Left lobe of liver (tissue), 2 donors: Measurements from ENCODE around the gene PSMC5. TPM values are rescaled to one million over a fixed set of nuclear protein-coding genes. Genes with fewer than 3 reads are reported as not detected.
"Not testable (repeated sequence)": the region's sequence is repeated elsewhere in the genome, so short reads cannot be mapped to it uniquely, and the experiment has no call there.

Source experiments
- ATAC-seq: fragments of 200-7000 bp; cut with Tn5 transposase; one replicate; pipeline ENCODE4 v1.9.1; 2020; ENCODE audit warnings: mild to moderate bottlenecking, moderate library complexity
- DNase-seq: peaks from one replicate; pipeline ENCODE4 v3.0.0-alpha.2; 2020; ENCODE audit warnings: low spot score
- total RNA-seq: library from RNA; stranded (reverse); gene quantifications from one replicate; pipeline ENCODE4 v1.2.1, GENCODE V29; 2021
- donor health status: DM: no; HTN: no; CAD: no; lungs with moderate emphysema.
- donor health status: DM: no; HTN: yes; CAD: no.

PSMC5 gene
- total RNA-seq, result 67.0 TPM

DNA sequence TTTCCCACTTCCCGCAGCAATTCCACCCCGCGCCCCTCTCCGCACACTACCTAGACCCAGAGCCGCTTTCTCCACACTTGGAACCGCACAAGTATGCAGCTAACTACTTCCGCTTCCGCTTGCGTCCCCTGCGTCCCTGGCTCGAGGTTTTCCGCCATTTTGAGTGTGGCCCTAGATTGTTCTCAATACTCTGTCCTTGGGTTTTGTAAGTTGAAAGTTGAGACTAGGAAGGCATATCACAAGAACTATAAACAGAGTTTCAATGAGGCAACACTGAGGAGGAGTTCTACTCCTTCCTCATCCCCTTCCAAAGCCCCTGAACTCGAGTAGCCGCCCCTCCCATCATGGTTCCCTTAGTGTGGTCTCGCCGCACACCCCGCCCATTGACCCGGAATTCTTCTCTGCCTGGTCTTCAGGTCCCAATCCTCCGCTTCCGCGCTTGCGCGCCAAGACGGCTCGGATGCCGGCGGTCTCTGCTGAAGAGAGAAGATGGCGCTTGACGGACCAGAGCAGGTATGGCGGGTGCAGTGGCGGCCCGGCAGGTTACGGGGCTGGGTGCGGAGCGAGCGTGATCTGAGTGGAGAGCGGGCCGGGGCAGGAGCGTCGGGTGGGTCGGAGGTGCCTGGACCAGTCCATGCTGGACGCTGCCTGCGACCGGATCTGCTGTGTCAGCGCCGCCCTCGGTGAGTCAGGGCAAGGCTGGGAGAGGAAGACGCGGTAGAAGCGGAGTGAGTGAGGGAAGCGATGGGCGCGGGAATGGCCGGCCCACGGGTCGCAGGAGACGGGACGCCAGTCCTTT is at the start of gene PSMC5, which contains the start of gene FTSJ3:
Gene PSMC5 (plus strand): TSS at position 430 of the 799 bp plus-strand sequence. CDS start 60 bp downstream, at position 490.
Gene FTSJ3 (minus strand): TSS at position 662 of the 799 bp plus-strand sequence. CDS start 761 bp downstream, outside the sequence.
- peak; percentile 92 for ATAC-seq
- peak; percentile 96 for DNase-seq

- peak; percentile 11 for ATAC-seq
- no peak for DNase-seq
Measured at GRCh38 chr17:63780507-63780906, 46.7 kb upstream of the PSMC5 start.

DNA sequence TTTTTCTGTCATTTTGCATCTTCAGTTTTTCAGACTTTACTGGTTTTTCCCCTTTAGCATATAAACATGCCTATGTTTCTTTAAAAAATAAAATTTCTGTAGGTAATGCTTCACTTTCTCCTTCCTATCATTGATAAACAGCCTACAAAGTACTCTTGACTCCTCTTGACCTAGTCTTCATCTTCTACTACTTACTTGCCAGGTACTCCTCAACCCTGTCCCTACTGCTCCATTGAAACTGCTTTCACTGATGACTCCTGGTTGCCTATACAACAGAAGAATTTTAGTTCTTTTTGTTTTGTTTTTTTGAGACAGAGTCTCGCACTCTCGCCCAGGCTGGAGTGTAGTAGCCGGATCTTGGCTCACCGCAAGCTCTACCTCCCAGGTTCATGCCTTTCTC is 46.3 kb upstream of the PSMC5 start:
- no peak for ATAC-seq

GRCh38 chr17:63783522-63783921 is 43.7 kb upstream of the PSMC5 start:
- DNase-seq, result no peak

More for the DNA sequence above, 46.3 kb upstream of the PSMC5 start:
- no peak for DNase-seq

DNA sequence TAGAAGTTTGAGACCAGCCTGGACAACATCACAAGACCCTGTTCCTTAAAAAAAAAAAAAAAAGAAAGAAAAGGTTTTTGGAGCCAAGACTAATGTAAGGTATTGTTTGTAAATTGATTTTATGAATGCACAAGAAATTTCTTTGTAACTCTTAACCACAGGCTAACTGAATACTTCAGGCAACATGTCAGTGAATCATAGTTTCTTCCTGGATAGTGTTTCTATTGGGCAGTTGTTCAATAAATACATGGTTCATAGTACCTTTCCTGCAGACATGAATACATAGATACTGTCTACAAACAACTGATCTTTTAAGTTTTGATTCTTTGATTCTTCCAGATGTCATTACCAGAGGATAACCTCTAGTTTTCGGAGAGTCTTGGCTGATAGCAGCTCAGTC is 41.7 kb upstream of the PSMC5 start:
- DNase-seq, result no peak
- no peak for ATAC-seq

More at GRCh38 chr17:63783522-63783921, 43.7 kb upstream of the PSMC5 start:
- ATAC-seq, result no peak

- ATAC-seq, result no peak
- DNase-seq, result no peak
Measured at GRCh38 chr17:63786117-63786516, 41.1 kb upstream of the PSMC5 start.

GRCh38 chr17:63786971-63787711 is 40.1 kb upstream of the PSMC5 start:
- no peak for DNase-seq

DNA sequence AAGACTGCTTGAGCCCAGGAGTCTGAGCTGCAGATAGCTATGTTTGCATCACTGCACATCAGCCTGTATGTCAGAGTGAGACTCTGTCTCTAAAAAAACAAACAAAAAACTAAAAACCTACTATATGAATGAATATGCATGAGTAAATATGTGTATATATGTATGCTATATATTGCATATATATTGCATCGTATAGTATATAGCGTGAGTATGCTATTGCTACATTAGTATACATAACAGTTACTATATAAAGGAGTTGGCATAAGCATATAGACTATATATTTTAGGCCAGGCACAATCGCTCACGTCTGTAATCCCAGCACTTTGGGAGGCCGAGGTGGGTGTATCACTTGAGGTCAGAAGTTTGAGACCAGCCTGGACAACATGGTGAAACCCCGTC is 37.2 kb upstream of the PSMC5 start:
- DNase-seq, result no peak
- no peak for ATAC-seq

More at GRCh38 chr17:63786971-63787711, 40.1 kb upstream of the PSMC5 start:
- no peak for ATAC-seq

GRCh38 chr17:63792055-63792729 is 35.0 kb upstream of the PSMC5 start:
- no peak for ATAC-seq

DNA sequence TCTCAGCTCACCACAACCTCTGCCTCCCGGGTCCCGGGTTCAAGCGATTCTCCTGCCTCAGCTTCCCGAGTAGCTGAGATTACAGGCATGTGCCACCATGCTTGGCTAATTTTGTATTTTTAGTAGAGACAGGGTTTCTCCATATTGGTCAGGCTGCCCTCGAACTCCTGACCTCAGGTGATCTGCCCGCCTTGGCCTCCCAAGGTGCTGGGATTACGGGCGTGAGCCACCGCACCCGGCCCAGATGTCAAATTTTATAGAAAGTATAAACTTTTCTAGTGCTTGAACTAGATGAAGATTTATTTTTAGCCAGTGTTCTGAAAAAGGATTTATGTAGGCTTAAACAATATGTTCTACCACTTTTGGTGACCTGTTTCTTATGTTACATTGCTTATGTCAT is 30.9 kb upstream of the PSMC5 start:
- DNase-seq, ATAC-seq: not testable (repeated sequence)

More at GRCh38 chr17:63792055-63792729, 35.0 kb upstream of the PSMC5 start:
- no peak for DNase-seq

DNA sequence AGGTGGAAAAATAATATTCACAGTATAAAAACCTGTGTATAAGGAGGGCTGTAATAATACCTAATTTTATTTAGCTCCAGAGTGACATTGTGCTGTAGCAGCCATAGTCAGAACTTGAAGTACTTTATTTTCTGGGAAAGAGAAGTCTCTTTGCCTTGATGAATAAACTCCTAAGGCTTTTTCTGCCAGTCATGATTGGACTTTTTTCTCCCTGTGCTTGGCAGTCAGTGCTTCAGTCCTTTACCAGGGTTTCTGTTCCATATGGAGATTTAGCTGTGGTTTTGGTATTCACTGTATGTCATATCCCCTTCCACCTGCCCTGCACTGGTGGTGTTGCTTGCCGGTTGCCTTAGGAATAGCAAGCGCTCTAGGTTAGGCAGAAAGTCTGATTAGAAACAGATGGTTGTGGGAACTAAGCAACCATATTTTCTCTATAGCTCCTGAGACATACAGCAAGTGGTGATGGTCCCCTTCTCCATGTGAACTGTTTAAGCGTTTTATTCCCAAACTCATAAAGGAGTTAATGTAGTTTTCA is 28.6 kb upstream of the PSMC5 start:
- DNase-seq (no peak), ATAC-seq (no peak)

DNA sequence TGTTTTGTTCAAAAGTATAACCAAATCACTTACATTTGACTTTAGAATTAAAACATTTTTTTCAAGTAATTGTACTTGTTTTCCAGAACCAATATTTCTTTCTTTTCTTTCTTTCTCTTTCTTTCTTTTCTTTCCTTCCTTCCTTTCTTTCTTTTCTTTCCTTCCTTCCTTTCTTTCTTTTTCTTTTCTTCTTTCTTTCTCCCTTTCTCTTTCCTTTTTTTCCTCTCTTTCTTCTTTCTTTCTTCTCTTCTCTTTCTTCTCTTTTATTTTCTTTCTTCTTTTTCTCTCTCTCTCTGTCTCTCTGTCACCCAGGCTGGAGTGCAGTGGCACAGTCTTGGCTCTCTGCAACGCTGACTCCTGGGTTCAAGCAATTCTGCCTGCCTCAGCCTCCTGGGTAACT is 26.4 kb upstream of the PSMC5 start:
- DNase-seq, result no peak
- ATAC-seq, result no peak

DNA sequence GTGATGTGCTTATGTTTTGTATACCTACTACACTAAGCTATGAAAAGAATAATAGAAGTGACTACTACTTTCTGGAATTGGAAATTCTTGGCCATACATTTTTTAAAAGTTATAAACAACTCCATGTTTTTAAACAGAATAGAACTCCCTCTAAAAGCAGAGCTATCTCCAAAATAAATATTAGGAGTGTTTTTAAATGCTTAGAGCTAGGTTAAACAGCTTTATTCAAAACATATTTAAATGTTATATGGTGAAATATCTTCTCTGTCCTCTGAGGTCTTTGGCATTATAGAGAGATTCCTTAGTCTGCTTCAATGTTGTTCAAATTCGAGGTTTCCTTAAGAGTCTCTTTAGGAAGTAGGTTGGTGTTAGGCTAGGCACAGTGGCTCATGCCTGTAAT is 22.9 kb upstream of the PSMC5 start:
- no peak for ATAC-seq
- DNase-seq, result no peak

DNA sequence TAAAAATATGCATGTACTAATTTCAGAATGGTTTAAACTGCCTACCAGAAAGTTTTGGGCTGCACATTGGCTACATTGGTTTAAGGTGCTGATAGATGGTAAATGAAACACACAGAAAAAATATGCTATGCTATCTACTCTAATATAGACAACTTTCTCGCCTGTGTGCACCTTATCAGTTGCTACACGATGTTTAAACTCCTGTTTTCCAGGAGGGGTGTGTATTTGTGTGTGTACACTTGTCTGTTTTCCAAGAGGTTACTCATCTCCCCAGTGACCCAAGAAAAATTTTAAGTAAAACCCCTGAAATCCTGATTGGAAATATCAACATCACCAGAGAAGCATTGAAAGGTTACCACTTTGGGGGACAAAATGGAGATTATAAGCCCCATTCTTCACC is 21.6 kb upstream of the PSMC5 start:
- no peak for DNase-seq
- ATAC-seq, result no peak

DNA sequence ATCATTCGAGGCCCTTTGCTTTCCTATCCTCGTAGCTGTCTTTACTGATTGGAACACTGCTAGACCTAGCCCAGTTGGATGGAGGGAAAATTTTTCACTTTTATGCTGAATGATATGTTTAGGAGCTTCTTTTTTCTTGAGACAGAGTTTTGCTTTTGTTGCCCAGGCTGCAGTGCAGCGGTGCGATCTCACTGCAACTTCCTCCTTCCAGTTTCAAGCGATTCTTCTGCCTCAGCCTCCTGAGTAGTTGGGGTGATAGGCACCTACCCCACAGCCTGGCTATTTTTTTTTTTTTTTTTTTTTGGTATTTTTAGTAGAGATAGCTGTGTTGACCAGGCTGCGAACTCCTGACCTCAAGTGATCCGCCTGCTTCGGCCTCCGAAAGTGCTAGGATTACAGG is 17.3 kb upstream of the PSMC5 start:
- ATAC-seq (no peak), DNase-seq (no peak)

DNA sequence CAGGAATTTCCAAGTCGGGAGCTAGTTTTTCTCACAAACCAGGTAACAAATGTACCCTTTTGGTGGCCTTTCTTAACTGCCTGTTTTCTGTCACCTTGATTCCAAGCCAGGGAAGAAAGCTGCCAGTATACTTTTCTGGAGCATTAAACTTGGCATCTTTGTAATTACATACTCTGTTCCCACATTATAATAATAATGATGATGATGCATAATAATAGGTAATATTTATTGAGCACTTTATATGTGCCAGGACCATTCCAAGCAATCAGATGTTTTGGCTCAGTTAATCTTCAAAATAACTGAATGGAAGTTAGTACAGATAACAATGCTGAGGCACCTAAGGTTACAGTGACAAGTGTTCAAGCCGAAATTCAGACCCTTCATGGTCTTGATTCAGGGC is 11.1 kb upstream of the PSMC5 start:
- ATAC-seq, result no peak
- DNase-seq, result no peak

DNA sequence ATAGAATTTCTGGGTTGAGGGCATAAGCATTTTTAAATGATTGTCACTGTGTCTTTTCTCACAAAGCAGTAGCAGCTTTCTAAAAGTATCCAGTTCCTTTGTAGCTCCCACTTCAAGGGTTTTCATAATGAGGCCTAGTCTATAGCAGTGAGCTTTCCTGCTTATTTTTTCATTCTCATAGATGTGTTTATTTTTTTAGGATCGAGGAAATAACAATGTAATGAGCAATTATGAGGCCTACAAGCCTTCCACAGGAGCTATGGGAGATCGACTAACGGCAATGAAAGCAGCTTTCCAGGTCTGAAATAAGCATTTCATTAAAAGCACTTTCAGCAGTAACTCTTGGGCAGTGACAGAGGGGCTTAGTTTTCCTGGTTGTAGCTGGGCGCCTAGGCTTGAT is 10.6 kb upstream of the PSMC5 start:
- no peak for DNase-seq
- no peak for ATAC-seq

DNA sequence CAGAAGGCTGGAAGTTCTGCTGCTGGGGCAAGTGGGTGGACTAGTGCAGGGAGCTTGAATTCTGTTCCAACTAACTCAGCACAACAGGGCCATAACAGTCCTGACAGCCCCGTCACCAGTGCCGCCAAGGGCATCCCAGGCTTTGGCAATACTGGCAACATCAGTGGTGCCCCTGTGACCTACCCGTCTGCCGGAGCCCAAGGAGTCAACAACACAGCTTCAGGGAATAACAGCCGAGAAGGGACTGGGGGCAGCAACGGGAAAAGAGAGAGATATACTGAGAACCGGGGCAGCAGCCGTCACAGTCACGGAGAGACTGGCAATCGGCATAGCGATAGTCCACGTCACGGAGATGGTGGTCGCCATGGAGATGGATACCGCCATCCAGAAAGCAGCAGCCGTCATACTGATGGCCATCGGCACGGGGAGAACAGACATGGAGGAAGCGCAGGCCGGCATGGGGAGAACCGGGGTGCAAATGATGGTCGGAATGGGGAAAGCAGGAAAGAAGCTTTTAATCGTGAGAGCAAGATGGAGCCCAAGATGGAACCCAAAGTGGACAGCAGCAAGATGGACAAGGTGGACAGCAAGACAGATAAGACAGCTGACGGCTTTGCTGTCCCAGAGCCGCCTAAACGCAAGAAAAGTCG is 9.4 kb upstream of the PSMC5 start:
- DNase-seq (no peak), ATAC-seq (no peak)

DNA sequence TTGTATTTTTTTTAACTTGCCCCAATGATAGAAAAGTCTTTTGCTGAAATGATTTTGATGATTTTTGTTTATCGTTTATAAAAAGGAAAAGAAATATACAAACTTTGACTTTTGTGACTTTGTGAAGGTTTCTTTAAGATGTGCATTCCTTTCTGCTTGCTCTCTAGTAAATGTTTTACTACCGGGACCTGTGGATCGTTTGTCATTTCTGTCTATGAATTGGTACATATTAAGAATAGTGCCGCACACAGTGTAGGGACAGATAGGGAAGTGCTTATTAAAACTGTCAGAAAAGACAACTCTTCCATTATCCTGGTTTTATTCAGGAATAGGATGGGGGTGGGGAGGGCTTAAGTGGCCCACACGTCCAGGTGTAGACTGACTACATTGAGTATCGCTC is 8.1 kb upstream of the PSMC5 start:
- ATAC-seq, result peak; percentile 35
- no peak for DNase-seq
